IPS-15b (cell line): Measurements from ENCODE around the gene TMPRSS3.

ENCODE experiments used
- H3K27me3 ChIP-seq: one replicate; pipeline ENCODE4 v1.6.1; 2013; ENCODE audit warnings: low read length; ENCODE audit not compliant: control insufficient read depth, insufficient read depth
- H3K36me3 ChIP-seq: one replicate; pipeline ENCODE4 v1.6.1; 2013; ENCODE audit warnings: low read length; ENCODE audit not compliant: control insufficient read depth, insufficient read depth
- H3K4me1 ChIP-seq: one replicate; pipeline ENCODE4 v1.6.1; 2013; ENCODE audit warnings: mild to moderate bottlenecking, low read length; ENCODE audit not compliant: control insufficient read depth, insufficient read depth
- H3K4me3 ChIP-seq: one replicate; pipeline ENCODE4 v1.5.1; 2013; ENCODE audit warnings: low read depth, low read length
- H3K9ac ChIP-seq: one replicate; pipeline ENCODE4 v1.6.1; 2013; ENCODE audit warnings: low read depth, mild to moderate bottlenecking, low read length
- H3K9me3 ChIP-seq: one replicate; pipeline ENCODE4 v1.6.1; 2013; ENCODE audit warnings: mild to moderate bottlenecking, low read length; ENCODE audit not compliant: control insufficient read depth, insufficient read depth

The TMPRSS3 gene

DNA sequence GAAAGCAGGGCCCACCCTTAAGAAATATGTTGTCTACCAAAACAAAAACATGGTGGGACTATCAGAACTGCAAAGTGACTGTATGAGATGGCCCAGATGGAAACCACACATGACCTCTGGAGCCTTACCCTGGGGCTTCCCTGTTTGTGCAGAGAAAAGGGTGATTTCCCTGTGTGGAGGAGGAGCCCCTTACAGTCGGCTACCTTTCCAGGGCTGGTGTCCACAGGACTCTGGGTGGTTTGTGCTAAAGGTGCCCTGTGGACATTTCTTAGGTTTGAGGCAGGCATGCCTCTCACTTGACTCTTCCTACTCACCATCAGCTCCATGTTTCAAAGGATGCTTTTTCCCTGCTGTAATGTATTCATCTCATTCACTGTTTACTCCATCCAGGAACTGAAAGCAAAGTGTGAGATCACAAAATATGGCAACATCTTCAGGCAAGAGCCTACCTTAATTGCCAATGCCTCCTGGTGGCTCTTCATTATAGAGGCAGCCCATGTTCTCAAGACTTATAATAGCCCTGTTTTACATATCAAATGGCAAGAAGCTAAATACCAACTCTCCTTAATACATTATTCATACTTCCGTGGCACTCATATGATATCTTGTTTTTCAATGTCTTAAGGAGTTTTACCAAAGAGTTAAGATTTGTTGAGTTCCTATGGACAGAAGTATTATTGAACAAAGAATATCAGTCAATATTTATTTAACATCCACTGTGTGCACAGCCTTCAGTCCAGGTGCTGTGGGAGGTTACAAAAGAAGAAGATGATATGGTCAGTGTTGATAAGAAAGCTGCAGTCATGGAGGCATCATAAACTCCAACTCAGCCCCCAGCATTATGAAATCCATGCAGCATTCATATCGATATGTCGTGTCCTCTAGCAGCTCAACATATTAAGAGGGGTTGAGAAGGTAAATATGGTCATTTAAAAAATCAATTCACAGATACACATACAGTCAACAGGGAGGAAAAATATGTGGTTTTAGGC is 65.2 kb downstream of the TMPRSS3 start:
- no peaks in the 10 kb centered on the region for H3K36me3 ChIP-seq
- H3K4me3 ChIP-seq = no peak overlapping the region
- H3K27me3 ChIP-seq = no peaks in the 10 kb centered on the region
- no peaks in the 10 kb centered on the region for H3K9me3 ChIP-seq
- no peak overlapping the region for H3K9ac ChIP-seq
- peaks cover 3% of the 10 kb centered on the region for H3K4me1 ChIP-seq

- H3K4me3 ChIP-seq = no peak overlapping the region
- no peaks in the 10 kb centered on the region for H3K27me3 ChIP-seq
- H3K9ac ChIP-seq = no peak overlapping the region
- no peaks in the 10 kb centered on the region for H3K36me3 ChIP-seq
- H3K4me1 ChIP-seq = no peaks in the 10 kb centered on the region
- no peaks in the 10 kb centered on the region for H3K9me3 ChIP-seq
These were observed 71.0 kb downstream of the TMPRSS3 start for GRCh38 chr21:42324896-42325295.
